Measurements from ENCODE around the gene MANF. TPM values are rescaled to one million over a fixed set of nuclear protein-coding genes. Genes with fewer than 3 reads are reported as not detected.

Gene MANF
- total and polyA plus RNA-seq, 2 of the 4 experiments (the other 2 are of a cell fraction), result 65.4 to 122 TPM

DNA sequence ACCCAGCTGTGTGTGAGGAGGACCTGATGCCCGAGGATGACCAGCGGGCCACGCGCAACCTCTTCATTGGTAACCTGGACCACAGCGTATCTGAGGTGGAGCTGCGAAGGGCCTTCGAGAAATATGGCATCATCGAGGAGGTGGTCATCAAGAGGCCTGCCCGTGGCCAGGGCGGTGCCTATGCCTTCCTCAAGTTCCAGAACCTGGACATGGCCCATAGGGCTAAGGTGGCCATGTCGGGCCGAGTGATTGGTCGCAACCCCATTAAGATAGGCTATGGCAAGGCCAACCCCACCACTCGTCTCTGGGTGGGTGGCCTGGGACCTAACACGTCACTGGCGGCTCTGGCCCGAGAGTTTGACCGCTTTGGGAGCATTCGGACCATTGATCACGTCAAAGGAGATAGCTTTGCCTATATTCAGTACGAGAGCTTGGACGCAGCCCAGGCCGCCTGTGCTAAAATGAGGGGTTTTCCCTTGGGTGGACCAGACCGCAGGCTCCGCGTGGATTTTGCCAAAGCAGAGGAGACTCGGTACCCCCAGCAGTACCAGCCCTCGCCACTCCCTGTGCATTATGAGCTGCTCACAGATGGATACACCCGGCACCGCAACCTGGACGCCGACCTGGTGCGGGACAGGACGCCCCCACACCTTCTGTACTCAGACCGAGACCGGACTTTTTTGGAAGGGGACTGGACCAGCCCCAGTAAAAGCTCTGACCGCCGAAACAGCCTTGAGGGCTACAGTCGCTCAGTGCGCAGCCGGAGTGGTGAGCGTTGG is 7.5 kb downstream of the MANF start (continued):
- TF ChIP-seq, protein P1, sequence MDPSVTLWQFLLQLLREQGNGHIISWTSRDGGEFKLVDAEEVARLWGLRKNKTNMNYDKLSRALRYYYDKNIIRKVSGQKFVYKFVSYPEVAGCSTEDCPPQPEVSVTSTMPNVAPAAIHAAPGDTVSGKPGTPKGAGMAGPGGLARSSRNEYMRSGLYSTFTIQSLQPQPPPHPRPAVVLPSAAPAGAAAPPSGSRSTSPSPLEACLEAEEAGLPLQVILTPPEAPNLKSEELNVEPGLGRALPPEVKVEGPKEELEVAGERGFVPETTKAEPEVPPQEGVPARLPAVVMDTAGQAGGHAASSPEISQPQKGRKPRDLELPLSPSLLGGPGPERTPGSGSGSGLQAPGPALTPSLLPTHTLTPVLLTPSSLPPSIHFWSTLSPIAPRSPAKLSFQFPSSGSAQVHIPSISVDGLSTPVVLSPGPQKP (IDR thresholded peaks at IDR 0.05; ENCODE audit: borderline replicate concordance, low read depth, low read length), result no peak
- TF ChIP-seq SMC3 (IDR thresholded peaks at IDR 0.05; ENCODE audit: low read depth, low read length), result no peak

DNA sequence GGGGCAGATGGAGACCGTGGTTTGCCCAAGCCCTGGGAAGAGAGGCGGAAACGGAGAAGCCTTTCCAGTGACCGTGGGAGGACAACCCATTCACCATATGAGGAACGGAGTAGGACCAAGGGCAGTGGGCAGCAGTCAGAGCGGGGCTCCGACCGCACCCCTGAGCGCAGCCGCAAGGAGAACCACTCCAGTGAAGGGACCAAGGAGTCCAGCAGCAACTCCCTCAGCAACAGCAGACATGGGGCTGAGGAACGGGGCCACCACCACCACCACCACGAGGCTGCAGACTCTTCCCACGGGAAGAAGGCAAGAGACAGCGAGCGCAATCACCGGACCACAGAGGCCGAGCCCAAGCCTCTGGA is 8.0 kb downstream of the MANF start:
- dilution Hi-C loops (cut with HindIII; ENCODE audit: low sequenced_read_pairs, unreplicated experiment) (no loop called here), in situ Hi-C loops (cut with MboI; ENCODE audit: low sequenced_read_pairs) (loop anchor here (25.0 kb wide), 2 partner anchors 544 to 1056 kb away; partner anchors contain the start of genes PARP3, RASSF1, RRP9 and TUSC2), intact Hi-C loops (cut with micrococcal nuclease) (no loop called here)
- Histone ChIP-seq H3K4me1 (ENCODE audit: control insufficient read depth, insufficient read depth, low read length) (peaks cover 29% of the 10 kb centered on the region), H4K91ac (ENCODE audit: insufficient read depth, low read depth, low read length) (no peak overlapping the region), H2BK5ac (ENCODE audit: low read depth, low read length, poor library complexity, severe bottlenecking) (no peak overlapping the region), H2BK120ac (ENCODE audit: low read depth, low read length) (no peak overlapping the region), H2AFZ (replicated peaks; ENCODE audit: low read length, poor library complexity) (no peak overlapping the region), H3K9ac (ENCODE audit: low read depth, low read length) (no peak overlapping the region), H2BK15ac (ENCODE audit: low read depth, low read length) (no peak overlapping the region), H3K27me3 (ENCODE audit: control insufficient read depth, insufficient read depth, low read length) (no peaks in the 10 kb centered on the region), H3K9me3 (ENCODE audit: control insufficient read depth, insufficient read depth, low read length) (no peaks in the 10 kb centered on the region), H3K23ac (ENCODE audit: low read depth, low read length) (no peak overlapping the region), H3K4ac (ENCODE audit: low read depth, low read length) (no peak overlapping the region), H3K27ac (ENCODE audit: insufficient read depth, low read length) (no peak overlapping the region), H3K4me3 (ENCODE audit: insufficient read depth, low read depth, low read length) (no peak overlapping the region), H3K9me1 (ENCODE audit: insufficient read depth, low read length) (peaks cover 17% of the 10 kb centered on the region), H2AK5ac (ENCODE audit: low read depth, low read length) (no peak overlapping the region), H2AK9ac (replicated peaks; ENCODE audit: low read depth, low read length, poor library complexity) (no peak overlapping the region), H3K79me1 (ENCODE audit: low read depth in 1 of 2, low read length in 2 of 2) (peaks cover 19 to 74% of the 10 kb centered on the region in 2 experiments), H3K18ac (ENCODE audit: low read depth, low read length) (no peak overlapping the region), H3K36me3 (ENCODE audit: control insufficient read depth, insufficient read depth, low read length) (peaks cover 59% of the 10 kb centered on the region), H2BK20ac (ENCODE audit: low read depth, low read length) (no peak overlapping the region), H3K56ac (ENCODE audit: extremely low read depth, insufficient read depth, low read length) (no peak overlapping the region), H4K8ac (ENCODE audit: low read depth in 2 of 2, low read length in 2 of 2) (no peak overlapping the region), H3K4me2 (ENCODE audit: low read depth, low read length) (no peak overlapping the region; the same call in 1 of the 2 replicates), H4K20me1 (ENCODE audit: insufficient read depth, low read length) (peaks cover 73% of the 10 kb centered on the region), H4K5ac (ENCODE audit: low read depth, low read length) (no peak overlapping the region), H3K14ac (replicated peaks; ENCODE audit: low read depth, low read length) (no peak overlapping the region)
- CTCF ChIA-PET, result interaction anchor here (0.5 to 0.7 kb wide), 3 partner anchors 368 to 730 kb away, joined by 3 to 4 read pairs (median 3); no protein-coding TSS in a partner anchor
- TSS peak; percentile 31 for BruUV-seq (replicated peaks)
- 100% methylated on average over 8 of the region's 17 CpGs; no CpG with 5 or more reads in 1 of the 2 experiments for WGBS, 2 experiments (ENCODE audit: extremely low coverage in 2 of 2, insufficient read length in 1 of 2)
- no peak for ATAC-seq (ENCODE audit: low read depth)
- POLR2A ChIA-PET (ENCODE audit: unreplicated experiment), result no interaction called here
- no peak for DNase-seq
- TF ChIP-seq RAD21 (IDR thresholded peaks at IDR 0.05; ENCODE audit: low read length) (no peak), RFX5 (IDR thresholded peaks at IDR 0.05; ENCODE audit: low read depth, low read length) (no peak), POLR2A (IDR thresholded peaks at IDR 0.05; ENCODE audit: low read depth, low read length) (no peak), SMC3 (IDR thresholded peaks at IDR 0.05; ENCODE audit: low read depth, low read length) (no peak), MAZ (IDR thresholded peaks at IDR 0.05; ENCODE audit: borderline replicate concordance, low read depth, low read length) (no peak), NFE2L2 (IDR thresholded peaks at IDR 0.05; ENCODE audit: low read depth, low read length) (no peak), MXI1 (IDR thresholded peaks at IDR 0.05; ENCODE audit: borderline replicate concordance, low read depth, low read length) (no peak), CEBPB (IDR thresholded peaks at IDR 0.05; ENCODE audit: low read depth, low read length) (no peak), CHD1 (IDR thresholded peaks at IDR 0.05; ENCODE audit: low read depth, low read length) (no peak), MAFK (IDR thresholded peaks at IDR 0.05; ENCODE audit: low read depth, low read length) (no peak), FOS (IDR thresholded peaks at IDR 0.05; ENCODE audit: low read depth, low read length) (no peak)
- TF ChIP-seq, protein P1 (IDR thresholded peaks at IDR 0.05; ENCODE audit: borderline replicate concordance, low read depth, low read length), result no peak
- TF ChIP-seq, protein P2, sequence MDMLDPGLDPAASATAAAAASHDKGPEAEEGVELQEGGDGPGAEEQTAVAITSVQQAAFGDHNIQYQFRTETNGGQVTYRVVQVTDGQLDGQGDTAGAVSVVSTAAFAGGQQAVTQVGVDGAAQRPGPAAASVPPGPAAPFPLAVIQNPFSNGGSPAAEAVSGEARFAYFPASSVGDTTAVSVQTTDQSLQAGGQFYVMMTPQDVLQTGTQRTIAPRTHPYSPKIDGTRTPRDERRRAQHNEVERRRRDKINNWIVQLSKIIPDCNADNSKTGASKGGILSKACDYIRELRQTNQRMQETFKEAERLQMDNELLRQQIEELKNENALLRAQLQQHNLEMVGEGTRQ (IDR thresholded peaks at IDR 0.05; ENCODE audit: low read depth, low read length), result no peak

All from IMR-90 (cell line).